HG03575 (cell line): ENCODE data around the gene MAGI1.
"Not testable (repeated sequence)": the region's sequence is repeated elsewhere in the genome, so short reads cannot be mapped to it uniquely, and the experiment has no call there.

Experiments used
- ATAC-seq: cut with Tn5 transposase; IDR thresholded peaks from one replicate; pipeline ENCODE4 v1.9.1; 2021; ENCODE audit not compliant: unreplicated experiment, insufficient number of reproducible peaks, low FRiP score; ENCODE audit errors: extremely low read depth

MAGI1 gene

DNA sequence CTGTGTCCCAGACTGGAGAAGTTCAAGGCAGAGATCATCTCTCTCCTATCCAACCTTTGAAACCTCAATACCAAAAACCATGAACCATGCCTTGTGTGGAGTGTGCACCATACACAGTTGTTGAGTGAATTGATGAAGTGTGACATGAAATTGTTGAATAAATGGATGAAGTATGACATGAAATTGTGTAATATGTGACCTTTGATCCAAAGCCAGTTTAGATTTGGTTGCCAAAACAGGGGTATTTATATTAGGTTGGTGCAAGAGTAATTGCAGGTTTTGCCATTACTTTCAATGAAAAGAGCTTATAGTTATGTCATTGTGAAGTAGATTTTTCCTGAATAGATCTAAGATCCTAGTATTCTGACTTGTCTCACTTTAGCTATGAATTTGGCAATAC lies 3.1 kb upstream of the MAGI1 start:
- no peak for ATAC-seq

DNA sequence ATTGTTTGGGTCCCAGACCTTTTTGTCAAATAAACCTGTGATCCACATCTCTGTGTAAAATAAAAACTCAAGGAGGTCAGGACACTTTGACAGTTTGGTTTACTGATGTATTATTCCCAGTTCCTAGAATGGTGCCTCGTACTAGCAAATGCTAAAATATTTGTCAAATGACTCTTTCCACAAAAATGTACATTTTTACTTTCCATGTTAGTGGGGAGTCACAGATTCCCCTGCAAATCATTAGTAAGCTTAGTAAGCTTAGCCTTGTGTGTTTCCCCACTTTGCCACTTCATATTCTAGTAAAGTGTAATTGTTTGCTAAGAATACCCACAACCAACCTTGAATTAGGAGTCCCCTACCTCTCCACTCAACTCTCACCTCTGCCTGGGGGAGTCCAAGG lies 2.4 kb upstream of the MAGI1 start:
- no peak for ATAC-seq

GRCh38 chr3:66039590-66039887 lies 821 bp upstream of the MAGI1 start:
- ATAC-seq = no peak

DNA sequence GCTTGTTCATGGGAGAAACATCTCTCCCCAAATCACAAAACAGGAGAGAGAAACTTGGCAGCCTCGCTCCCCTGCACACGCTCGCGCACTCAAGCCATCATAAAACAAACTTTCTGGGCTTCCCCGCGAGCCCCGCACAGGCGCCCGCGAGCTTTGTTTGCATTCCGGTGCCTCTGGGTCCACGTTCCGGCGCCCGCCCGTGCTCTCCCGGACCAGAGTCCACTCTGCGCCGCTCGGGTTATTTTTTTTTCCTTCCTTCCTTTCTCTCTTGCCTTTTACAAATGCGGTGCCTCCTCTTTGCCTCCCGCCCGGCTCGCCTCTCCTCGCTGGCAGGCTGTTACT lies 363 bp downstream of the MAGI1 start:
- peak; percentile 15 for ATAC-seq

DNA sequence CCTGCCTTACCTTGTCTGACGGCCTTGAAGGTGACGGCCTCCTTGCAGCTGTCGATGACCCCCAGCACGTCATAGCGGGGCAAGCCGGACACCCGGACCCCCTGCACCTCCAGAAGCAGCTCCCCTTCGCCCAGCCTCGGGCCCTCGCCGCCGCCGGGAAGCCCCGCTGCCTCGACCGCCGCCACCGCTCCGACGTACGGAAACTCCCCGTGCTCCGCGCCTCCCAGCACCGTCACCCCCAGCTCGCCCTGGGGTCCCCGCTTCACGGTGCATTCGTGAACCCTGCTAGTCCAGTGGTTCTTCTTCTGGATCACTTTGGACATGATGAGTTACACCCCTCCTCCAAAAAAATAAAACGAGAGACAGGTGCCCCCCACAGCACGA lies 740 bp downstream of the MAGI1 start:
- ATAC-seq = no peak

- no peak for ATAC-seq
Observed at GRCh38 chr3:66037330-66037985, 1.3 kb downstream of the MAGI1 start.

GRCh38 chr3:66036586-66037148 lies 2.1 kb downstream of the MAGI1 start:
- ATAC-seq = no peak

DNA sequence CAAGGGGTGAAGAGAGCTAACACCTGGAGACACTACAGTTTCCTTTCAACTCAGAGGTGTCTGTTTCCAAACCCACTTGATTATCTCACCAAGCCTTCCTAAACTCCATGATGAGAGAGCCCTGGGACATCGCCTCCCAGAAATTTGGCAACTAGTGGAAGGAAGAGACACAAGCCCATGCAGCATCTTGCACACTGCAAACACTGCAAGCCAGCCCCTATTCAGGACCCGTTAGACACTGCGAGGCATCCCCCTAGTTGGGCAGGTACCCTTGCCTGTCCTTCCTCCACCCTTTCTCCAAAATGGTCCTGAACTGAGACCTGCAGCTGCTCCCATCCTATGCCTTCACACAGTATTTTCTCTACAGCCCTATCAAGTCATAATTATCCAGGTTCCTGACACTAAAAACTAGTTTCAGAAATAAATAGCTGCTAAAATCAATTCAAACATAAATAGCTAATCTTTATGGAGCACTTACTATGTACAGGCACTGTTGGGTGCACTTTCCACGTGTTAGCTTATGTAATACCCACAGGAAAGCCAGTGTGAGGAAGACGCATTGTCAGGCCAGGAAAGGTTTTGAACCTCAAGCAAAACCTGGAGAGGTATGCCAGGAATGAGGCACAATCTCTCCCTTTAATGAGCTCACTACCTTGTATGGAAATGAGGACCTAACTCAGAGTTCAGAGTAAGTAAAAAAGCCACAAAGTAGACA lies 2.8 kb downstream of the MAGI1 start:
- ATAC-seq = no peak

DNA sequence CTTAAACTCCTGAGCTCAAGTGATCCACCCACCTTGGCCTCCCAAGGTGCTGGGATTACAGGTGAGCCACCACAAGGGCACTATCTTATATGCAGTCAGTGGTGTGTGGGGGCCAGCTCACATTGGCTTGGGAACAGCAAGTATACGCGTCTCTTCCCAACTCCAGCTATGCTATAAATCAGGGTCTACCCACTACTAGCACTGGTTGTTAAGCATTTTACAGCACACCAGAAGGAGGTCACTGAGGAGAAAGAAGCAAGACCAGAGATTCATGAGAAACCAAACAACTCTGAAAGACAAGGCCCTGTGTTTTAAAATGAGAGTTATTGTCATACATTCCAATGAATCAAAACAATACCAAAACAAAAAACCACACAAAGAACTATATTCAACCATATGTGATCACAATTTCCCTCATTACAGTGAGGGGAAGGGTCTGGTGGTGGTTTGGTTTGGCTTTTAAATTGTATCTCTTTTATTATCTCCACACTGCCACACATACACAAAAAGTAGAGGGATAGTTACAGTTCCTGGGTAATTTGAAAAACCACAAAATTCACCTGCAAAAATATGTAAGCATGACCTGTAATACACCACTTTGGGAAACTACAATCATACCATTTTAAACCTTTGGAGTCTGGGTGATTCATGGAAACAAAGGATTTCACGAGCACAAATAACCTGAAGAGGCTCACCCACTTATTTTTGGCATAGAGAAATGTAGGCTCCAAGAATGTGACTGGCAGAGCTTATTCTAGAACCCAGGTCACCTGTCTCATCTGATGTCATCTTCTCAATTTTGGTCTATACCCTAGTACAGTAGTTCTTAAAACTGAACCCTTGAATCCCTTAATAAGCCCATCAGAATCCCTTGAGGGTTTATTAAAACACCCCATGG lies 5.2 kb downstream of the MAGI1 start:
- no peak for ATAC-seq

GRCh38 chr3:66031102-66031698 lies 7.5 kb downstream of the MAGI1 start:
- no peak for ATAC-seq

DNA sequence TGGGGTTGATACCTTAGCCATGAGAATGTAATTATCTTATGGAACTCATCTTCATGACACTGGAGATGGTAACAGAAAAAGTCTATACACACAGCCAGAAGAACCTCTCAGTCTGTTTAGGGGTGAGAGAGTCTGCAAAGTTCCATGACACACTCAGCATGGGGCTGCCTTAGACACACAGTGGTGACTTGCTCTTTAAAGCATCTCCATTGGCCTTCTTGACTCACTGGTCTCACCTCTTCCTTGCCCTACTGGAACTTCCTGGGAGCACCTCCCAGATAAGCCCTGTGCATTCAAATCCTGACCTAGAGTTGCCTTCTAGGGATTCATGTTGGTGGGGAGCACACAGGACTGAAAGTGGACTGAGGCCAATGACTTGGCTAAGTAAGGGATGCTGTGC lies 9.3 kb downstream of the MAGI1 start:
- no peak for ATAC-seq

- no peak for ATAC-seq
Observed at GRCh38 chr3:66029014-66029413, 9.7 kb downstream of the MAGI1 start.

- no peak for ATAC-seq
Observed at GRCh38 chr3:66028457-66028856, 10.3 kb downstream of the MAGI1 start.

DNA sequence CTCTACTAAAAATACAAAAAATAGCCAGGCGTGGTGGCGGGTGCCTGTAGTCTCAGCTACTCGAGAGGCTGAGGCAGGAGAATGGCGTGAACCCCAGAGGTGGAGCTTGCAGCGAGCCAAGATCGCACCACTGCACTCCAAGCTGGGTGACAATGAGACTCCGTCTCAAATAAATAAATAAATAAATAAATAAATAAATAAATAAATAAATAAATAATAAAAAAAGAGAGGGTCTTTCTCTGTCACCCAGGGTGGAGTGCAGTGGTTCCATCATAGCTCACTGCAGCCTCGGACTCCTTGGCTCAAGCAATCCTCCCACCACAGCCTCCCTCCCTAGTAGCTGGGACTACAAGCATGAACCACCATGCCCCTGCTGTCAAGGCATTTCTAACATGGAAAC lies 11.6 kb downstream of the MAGI1 start:
- not testable (repeated sequence) for ATAC-seq

DNA sequence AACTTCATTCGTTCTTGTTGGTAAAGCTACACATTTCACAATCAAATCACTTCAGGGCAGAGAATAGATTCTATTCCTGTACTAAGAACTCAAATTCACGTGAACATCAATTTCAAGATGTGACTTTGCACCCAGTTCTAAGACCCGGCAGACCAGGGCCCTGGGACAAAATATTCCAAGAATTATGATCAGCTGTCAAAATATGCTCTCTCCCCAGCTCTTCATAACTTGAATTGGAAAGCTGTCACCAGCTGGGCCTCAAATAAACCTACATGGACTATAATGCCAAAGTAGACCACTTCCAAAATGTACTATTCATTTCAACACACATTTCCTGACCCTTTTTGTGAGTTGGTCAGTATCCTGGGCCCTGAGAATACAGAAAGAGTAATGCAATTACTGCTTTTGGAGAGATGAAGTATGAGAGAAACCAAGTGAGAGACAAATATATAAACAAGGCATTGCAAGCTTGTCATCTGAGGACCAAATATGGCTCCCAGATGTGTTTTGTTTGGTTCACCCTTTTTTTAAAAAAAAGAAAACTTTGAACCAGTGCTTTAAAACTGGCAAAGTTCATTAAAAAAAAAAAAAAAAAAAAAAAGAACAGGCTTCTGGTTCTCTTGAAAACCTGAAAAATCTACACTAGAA lies 14.9 kb downstream of the MAGI1 start:
- no peak for ATAC-seq

DNA sequence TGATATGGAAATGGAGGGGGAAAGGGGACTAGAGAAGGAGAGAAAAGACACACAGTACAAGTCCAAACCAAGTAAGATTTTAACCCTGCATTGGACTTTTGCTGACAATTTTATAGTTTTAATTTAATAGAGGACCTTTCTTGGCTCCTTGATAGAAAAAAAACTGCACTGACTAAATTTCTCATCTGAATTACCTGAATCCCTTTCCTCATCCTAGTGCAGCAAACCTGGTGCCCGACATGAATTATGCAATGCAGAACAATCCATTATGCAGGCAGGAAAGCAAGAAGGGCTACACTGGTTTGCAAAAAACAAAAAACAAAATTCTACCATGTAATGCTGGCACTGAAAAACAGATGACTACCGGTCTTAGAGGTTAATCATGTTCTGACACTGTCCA lies 15.5 kb downstream of the MAGI1 start:
- no peak for ATAC-seq

- ATAC-seq = no peak
Observed at GRCh38 chr3:66021731-66022131, 17.0 kb downstream of the MAGI1 start.

GRCh38 chr3:66019896-66020295 lies 18.8 kb downstream of the MAGI1 start:
- no peak for ATAC-seq
